ENCODE measurements around the gene TSHZ1.
"Not testable (repeated sequence)": the region's sequence is repeated elsewhere in the genome, so short reads cannot be mapped to it uniquely, and the experiment has no call there.

The TSHZ1 gene

GRCh38 chr18:75317300-75317699, 106.7 kb downstream of the TSHZ1 start:
- no peak for DNase-seq

DNA sequence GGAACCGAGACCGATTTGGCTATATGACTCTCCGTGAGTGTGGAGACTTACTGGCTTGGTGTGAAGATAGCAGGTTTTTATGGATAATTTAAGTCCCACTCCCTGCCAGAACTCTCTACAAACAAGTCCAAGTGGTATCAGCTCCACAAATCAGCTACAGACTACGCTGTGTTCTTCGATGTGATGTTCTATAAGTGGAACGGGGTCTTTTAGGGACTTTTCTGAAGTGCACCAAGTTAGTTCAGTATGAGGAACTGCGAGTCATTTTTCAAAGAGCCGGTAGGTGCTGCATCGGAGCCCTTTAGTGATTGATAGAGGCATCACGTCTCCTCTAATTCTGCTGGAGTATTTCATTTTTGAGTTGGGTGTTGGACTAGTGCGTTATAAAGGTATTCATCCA, 107.1 kb downstream of the TSHZ1 start:
- DNase-seq, result no peak

- no peak for DNase-seq
Measured at GRCh38 chr18:75319905-75320304, 109.3 kb downstream of the TSHZ1 start.

- DNase-seq, result no peak
Measured at GRCh38 chr18:75320506-75320905, 109.9 kb downstream of the TSHZ1 start.

GRCh38 chr18:75321431-75321830, 110.8 kb downstream of the TSHZ1 start:
- DNase-seq, result no peak

GRCh38 chr18:75322206-75322605, 111.6 kb downstream of the TSHZ1 start:
- DNase-seq, result no peak

DNA sequence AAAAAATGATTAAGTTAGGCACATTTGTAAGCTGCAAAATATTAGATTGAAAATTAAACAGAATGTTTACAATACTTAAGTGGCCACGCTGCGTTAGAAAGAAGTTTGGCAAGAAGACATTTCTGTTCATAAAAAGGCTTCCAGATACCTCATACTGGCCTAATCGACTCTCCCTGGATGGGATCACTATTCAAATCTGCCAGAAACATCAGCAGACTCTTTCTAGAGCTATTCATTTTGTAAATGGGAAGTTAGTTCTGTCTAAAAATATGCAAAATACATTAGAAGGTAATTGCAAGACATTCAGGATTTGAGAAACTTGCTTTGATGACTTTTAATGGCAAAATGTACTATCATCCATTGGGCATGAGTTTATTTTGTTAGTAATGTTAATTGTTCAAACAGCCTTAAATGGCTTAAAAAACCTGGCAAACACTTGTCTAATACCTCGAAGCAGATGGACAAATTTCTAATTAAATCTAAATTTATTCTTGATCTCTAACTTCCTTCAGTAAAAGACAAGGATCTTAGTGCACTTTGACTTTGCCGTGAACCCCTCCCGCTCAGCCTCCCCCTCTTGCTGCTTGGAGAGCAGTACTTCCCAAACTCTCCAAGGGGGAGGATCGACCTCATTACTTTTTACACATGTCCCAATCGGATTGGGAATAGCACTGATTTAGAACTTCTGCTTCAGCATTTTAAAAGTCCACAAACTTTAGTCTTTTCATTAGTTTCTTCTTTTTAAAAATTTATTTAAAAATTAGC, 113.4 kb downstream of the TSHZ1 start:
- no peak for DNase-seq

- no peak for DNase-seq
Measured at GRCh38 chr18:75324686-75325257, 114.2 kb downstream of the TSHZ1 start.

DNA sequence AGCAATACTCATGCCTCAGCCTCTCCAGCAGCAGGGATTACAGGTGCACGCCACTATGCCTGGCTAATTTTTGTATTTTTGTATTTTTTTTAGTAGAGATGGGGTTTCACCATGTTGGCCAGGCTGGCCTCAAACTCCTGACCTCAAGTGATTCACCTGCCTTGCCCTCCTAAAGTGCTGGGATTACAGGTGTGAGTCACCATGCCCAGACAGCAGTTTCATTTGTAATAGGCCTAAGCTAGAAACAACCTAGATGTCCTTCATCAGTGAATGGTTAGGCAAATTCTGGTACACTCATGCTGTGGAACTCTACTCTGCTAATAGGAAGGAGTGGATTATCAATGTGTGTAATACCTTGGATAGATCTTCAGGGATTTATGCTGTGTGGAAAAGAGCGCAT, 119.2 kb downstream of the TSHZ1 start:
- DNase-seq, result not testable (repeated sequence)

DNA sequence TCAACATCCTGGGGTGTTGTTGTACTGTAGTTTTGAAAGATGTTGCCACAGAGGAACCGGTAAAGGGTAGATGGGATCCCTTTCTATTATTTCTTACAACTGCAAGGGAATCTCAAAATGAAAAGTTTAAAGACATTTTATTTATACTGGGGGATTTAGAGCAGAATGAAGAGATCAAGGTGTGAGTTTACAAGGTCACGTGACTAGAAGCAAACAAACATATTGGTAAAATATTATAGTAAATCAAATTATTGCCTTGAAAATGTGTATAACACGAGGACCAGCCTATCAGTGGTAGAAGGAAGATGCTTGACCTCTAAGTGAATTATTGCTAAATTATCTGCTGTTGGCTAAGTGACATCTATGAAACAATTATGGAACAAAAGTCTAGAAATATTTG, 119.7 kb downstream of the TSHZ1 start:
- DNase-seq, result no peak

DNA sequence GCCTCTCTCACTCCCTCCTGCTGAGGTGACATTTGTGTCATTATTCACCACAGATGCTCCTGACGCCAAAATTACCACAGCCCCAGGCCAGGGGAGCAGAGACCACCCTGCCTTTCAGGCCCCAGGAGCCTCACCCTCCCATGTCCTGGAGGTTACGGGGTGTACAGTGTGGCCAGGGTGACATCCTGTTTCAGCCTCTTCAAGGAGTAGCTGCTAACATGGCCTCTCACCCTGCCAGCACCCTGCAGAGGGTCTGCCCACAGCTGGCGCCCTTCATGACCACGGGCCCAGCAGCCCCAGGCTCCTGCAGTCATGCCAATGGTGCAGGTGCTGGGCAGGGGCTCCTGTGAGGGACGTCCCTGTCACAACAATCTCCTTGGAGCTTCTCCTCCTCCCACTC, 124.3 kb downstream of the TSHZ1 start:
- no peak for DNase-seq

DNA sequence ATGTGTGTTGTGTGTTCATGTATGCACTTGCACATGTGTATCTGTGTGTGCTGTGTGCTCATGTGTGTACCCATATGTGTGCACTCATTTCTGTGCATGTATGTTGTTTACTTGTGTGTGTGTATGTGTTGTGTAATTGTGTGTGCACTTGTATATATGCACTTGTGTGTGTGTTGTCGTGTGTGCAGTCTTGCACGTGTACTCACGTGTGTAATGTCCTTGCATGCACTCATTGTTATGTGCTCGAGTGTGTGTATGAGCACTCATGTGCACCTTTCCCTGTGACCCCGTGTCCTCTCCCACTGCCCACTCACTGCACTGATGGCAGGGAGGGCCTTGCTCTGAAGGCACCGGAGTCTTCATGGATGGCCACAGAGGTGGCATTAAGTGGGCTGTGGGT, 124.9 kb downstream of the TSHZ1 start:
- DNase-seq, result no peak

DNA sequence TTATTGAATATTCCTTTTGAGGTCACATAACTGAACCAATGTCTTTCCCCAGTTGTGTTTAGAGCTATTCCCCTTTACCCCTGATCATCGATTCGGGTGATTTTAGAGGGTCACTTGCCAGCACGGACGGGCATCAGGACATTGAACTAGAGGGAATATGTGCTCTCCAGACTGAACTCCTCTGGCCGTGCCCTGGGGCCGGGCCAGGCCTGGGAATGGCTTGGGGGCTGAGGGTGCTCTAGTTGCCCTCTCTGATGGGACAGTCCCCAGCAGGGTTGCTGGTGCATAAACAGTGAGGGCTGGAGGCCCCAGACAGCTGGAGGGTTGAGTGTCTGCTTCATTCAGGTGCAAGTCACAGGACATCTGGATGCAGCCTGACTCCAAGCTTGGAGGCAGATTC, 126.2 kb downstream of the TSHZ1 start:
- no peak for DNase-seq

- DNase-seq, result no peak
Measured at GRCh38 chr18:75337348-75337747, 126.8 kb downstream of the TSHZ1 start.

DNA sequence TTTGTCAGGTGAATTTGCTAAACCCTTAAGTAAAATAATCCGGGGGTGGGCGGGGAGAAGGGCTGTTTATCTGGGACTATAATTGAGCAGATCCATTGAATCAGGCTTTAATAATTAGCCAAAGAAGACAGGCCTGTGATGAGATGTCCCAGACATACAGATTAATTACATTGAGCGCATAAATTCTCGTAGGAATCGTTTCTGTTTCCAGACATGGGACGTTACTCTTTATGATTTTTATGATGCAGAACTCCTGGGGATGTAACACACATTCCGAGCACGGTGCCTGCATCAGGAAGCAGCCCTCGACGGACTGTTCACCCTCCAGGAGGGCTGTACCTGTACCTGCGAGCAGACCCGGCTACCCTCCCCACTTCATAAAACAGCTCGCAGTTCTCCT, 128.0 kb downstream of the TSHZ1 start:
- DNase-seq, result no peak
